A549 (cell line): ENCODE data around the gene TAF11L4. TPM values are rescaled to one million over a fixed set of nuclear protein-coding genes. Genes with fewer than 3 reads are reported as not detected.
"Not testable (repeated sequence)": the region's sequence is repeated elsewhere in the genome, so short reads cannot be mapped to it uniquely, and the experiment has no call there.

Source experiments
- ATAC-seq, 2 experiments: fragments of 200-7000 bp in 1 of 2; fragments of >200 bp in 1 of 2; cut with Nextera tagmentation in 1 of 2; cut with Tn5 transposase in 1 of 2; 3 replicates each; pipeline versions ENCODE4 v1.8.0 to v1.9.1; 2018 to 2020; ENCODE audit warnings: mild to moderate bottlenecking in 1 of 2, moderate library complexity in 1 of 2
- CTCF ChIA-PET: fragments of 300-600 bp; sonication (Branson Sonifier 250); formaldehyde crosslinking; extraction: SDS; loops from one replicate; lab custom pipeline; 2021; ENCODE audit warnings: antibody characterized with exemption, inconsistent platforms; lab: Yijun Ruan, JAX
- POLR2A ChIA-PET: fragments of 350-600 bp; formaldehyde crosslinking; extraction: SDS; loops from one replicate; lab custom pipeline; 2021; ENCODE audit warnings: antibody characterized with exemption, inconsistent platforms; lab: Yijun Ruan, JAX
- DNase-seq, 2 experiments: peaks; one replicate each; pipeline versions ENCODE4 v3.0.0 to v3.0.0-alpha.2; 2011 to 2016; ENCODE audit warnings: low read depth in 1 of 2, low spot score in 1 of 2
- FAIRE-seq: peaks from 2 replicates; lab custom pipeline; 2011; peaks lifted over from hg19 to GRCh38; lab: Jason Lieb, UNC
- H3K27ac ChIP-seq, 2 experiments: fragments of >200 bp; sonication (Bioruptor Twin); formaldehyde crosslinking; 3 replicates each; pipeline ENCODE4 v1.5.1; 2016 to 2017
- H3K4me1 ChIP-seq: fragments of >200 bp; sonication (Bioruptor Twin); formaldehyde crosslinking; 3 replicates; pipeline ENCODE4 v1.6.1; 2016
- H3K4me2 ChIP-seq: fragments of >200 bp; sonication (Bioruptor Twin); formaldehyde crosslinking; 3 replicates; pipeline ENCODE4 v1.6.1; 2016
- H3K4me3 ChIP-seq: fragments of >200 bp; sonication (Bioruptor Twin); formaldehyde crosslinking; 3 replicates; pipeline ENCODE4 v1.5.1; 2016
- H3K9me3 ChIP-seq: fragments of >200 bp; sonication (Bioruptor Twin); formaldehyde crosslinking; 3 replicates; pipeline ENCODE4 v1.6.1; 2016
- WGBS: methylation state at CpG from one replicate; pipeline ENCODE4 v1.1.6; 2017; ENCODE audit errors: missing lambda C conversion rate; 5-methylcytosine and 5-hydroxymethylcytosine counted together
- polyA plus RNA-seq, 4 experiments: library from polyadenylated mRNA; depleted of rRNA in 3 of 4; stranded (reverse); fragments of >200 nt; fragmentation: RNase III in 1 of 4; extraction: RNeasy Plus Mini Kit Qiagen cat#74134 plus additional on column Dnase treatment in 1 of 4; gene quantifications; 2 replicates in 3 of 4; 3 replicates in 1 of 4; pipeline ENCODE4 v1.2.3, GENCODE V29; 2011 to 2017
- small RNA-seq, 6 experiments: library from RNA; depleted of rRNA; stranded (forward); fragments of <200 nt; gene quantifications; one replicate each; pipeline ENCODE3, GENCODE V24; 2012

TAF11L4 gene
- polyA plus RNA-seq, 2 of the 4 experiments (the other 2 are of a cell fraction): not detected

DNA sequence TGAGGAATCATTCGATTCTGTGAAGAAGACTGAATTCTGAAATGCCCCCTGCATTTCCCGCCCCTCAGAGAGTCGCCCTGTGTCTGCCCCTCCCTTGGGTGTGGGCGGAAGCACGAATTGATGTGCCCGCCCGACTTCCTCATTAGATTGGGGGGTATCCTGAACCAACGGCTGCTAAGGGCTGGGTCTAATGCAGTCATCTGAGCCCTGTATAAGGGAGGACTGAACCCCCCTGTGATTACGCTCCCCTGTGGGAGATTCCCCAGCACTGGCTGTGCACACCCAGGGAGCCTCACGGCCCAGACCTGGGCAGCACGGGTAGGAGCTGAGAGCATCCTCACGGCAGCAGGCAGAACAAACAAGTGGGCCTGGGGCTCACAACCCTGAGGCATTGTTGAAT lies 4.1 kb upstream of the TAF11L4 start:
- H3K4me2 ChIP-seq, CTCF ChIA-PET, FAIRE-seq, H3K4me3 ChIP-seq, H3K4me1 ChIP-seq, POLR2A ChIA-PET, DNase-seq, H3K27ac ChIP-seq, ATAC-seq, H3K9me3 ChIP-seq: not testable (repeated sequence)
- 88% methylated on average over 12 of the region's 12 CpGs for WGBS

DNA sequence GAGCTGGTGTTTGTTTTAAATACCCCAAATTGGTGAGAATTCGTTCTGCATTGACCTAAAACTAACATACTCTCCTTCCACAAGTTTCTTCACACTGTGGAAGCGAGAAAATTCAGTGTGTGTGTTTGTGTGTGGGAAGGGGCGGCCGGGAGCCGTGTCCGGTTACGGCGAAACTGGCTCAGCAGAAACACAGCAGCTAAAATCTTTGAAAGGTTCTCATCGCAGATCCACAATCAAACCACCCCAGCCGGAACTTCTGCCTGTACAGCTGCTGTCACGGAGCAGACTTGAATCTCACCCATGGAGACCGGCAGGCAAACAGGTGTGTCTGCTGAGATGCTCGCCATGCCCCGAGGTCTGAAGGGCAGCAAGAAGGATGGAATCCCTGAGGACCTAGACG lies 3.5 kb upstream of the TAF11L4 start, which contains the start of gene TAF11L3:
Gene TAF11L3 (plus strand): TSS at position 301 of the 400 bp plus-strand sequence.
- H3K4me1 ChIP-seq, H3K27ac ChIP-seq, POLR2A ChIA-PET, ATAC-seq, H3K4me3 ChIP-seq, H3K4me2 ChIP-seq, CTCF ChIA-PET, DNase-seq, H3K9me3 ChIP-seq, FAIRE-seq: not testable (repeated sequence)
- WGBS: no CpG with 5 or more reads among the region's 15 CpGs

DNA sequence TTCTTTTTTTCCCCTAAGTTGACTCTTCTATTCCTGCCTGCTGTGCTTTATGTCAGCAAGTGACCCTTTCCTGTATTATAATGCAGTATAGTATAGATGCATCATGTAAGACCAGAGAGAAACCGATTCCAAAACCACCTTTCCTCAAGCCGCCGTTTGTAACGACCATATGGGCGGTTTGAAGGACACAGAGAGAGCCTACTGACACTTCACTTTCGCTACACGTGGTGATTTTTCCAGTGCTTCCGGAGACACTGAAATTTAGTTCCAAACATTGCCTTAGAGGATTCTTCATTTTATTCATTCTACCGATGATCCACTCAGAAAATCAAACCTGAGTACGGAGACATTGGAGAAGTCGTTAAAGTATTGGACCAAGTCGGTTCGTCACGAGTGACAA lies 2.1 kb upstream of the TAF11L4 start:
- ATAC-seq, H3K4me1 ChIP-seq, DNase-seq, H3K9me3 ChIP-seq, FAIRE-seq, H3K4me2 ChIP-seq, H3K4me3 ChIP-seq, CTCF ChIA-PET, POLR2A ChIA-PET, H3K27ac ChIP-seq: not testable (repeated sequence)
- WGBS: 90% methylated on average over 9 of the region's 14 CpGs

DNA sequence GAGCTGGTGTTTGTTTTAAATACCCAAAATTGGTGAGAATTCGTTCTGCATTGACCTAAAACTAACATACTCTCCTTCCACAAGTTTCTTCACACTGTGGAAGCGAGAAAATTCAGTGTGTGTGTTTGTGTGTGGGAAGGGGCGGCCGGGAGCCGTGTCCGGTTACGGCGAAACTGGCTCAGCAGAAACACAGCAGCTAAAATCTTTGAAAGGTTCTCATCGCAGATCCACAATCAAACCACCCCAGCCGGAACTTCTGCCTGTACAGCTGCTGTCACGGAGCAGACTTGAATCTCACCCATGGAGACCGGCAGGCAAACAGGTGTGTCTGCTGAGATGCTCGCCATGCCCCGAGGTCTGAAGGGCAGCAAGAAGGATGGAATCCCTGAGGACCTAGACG lies 3.3 kb downstream of the TAF11L4 start, which contains the start of gene TAF11L5:
Gene TAF11L5 (plus strand): TSS at position 301 of the 400 bp plus-strand sequence.
- DNase-seq, H3K4me1 ChIP-seq, H3K9me3 ChIP-seq, FAIRE-seq, CTCF ChIA-PET, ATAC-seq, H3K4me3 ChIP-seq, H3K27ac ChIP-seq, H3K4me2 ChIP-seq, POLR2A ChIA-PET: not testable (repeated sequence)
- no CpG with 5 or more reads among the region's 15 CpGs for whole genome bisulfite sequencing

DNA sequence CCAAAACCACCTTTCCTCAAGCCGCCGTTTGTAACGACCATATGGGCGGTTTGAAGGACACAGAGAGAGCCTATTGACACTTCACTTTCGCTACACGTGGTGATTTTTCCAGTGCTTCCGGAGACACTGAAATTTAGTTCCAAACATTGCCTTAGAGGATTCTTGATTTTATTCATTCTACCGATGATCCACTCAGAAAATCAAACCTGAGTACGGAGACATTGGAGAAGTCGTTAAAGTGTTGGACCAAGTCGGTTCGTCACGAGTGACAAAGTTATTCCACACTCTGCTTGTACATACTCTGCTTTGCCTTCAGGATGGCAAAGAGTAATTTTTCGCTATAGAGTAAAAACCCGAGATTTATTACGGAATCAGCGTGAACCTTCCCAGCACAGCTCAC lies 4.9 kb downstream of the TAF11L4 start:
- WGBS: 87% methylated on average over 13 of the region's 17 CpGs
- H3K4me1 ChIP-seq, H3K27ac ChIP-seq, H3K4me2 ChIP-seq, POLR2A ChIA-PET, FAIRE-seq, DNase-seq, ATAC-seq, H3K4me3 ChIP-seq, H3K9me3 ChIP-seq, CTCF ChIA-PET: not testable (repeated sequence)

DNA sequence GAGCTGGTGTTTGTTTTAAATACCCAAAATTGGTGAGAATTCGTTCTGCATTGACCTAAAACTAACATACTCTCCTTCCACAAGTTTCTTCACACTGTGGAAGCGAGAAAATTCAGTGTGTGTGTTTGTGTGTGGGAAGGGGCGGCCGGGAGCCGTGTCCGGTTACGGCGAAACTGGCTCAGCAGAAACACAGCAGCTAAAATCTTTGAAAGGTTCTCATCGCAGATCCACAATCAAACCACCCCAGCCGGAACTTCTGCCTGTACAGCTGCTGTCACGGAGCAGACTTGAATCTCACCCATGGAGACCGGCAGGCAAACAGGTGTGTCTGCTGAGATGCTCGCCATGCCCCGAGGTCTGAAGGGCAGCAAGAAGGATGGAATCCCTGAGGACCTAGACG lies 6.8 kb downstream of the TAF11L4 start, which contains the start of gene TAF11L6:
Gene TAF11L6 (plus strand): TSS at position 301 of the 400 bp plus-strand sequence.
- ATAC-seq, H3K4me1 ChIP-seq, H3K27ac ChIP-seq, FAIRE-seq, CTCF ChIA-PET, POLR2A ChIA-PET, H3K9me3 ChIP-seq, H3K4me2 ChIP-seq, H3K4me3 ChIP-seq, DNase-seq: not testable (repeated sequence)
- WGBS: no CpG with 5 or more reads among the region's 15 CpGs

Small RNAs within 50 kb of the gene (small RNA-seq; reads per million reads assigned to genes)
- gene AC106774.3: 0 reads per million in 6 experiments

Other genes starting within 250 kb of the TAF11L4 start
- gene TAF11L2, start 23.6 kb upstream of the TAF11L4 start, polyA plus RNA-seq (2011; rRNA removed): not detected in 2 replicates
- not detected in 3 replicates for gene TAF11L2, start 23.6 kb upstream of the TAF11L4 start, polyA plus RNA-seq (2017; fragmentation: RNase III; extraction: RNeasy Plus Mini Kit Qiagen cat#74134 plus additional on column Dnase treatment)
- gene TAF11L3, start 3.4 kb upstream of the TAF11L4 start, polyA plus RNA-seq (2011; rRNA removed): not detected in 2 replicates
- gene TAF11L3, start 3.4 kb upstream of the TAF11L4 start, polyA plus RNA-seq (2017; fragmentation: RNase III; extraction: RNeasy Plus Mini Kit Qiagen cat#74134 plus additional on column Dnase treatment): not detected in 3 replicates
- not detected in 2 replicates for gene TAF11L5, start 3.4 kb downstream of the TAF11L4 start, polyA plus RNA-seq (2011; rRNA removed)
- not detected in 3 replicates for gene TAF11L5, start 3.4 kb downstream of the TAF11L4 start, polyA plus RNA-seq (2017; fragmentation: RNase III; extraction: RNeasy Plus Mini Kit Qiagen cat#74134 plus additional on column Dnase treatment)
- not detected in 2 replicates for gene TAF11L6, start 6.9 kb downstream of the TAF11L4 start, polyA plus RNA-seq (2011; rRNA removed)
- not detected in 3 replicates for gene TAF11L6, start 6.9 kb downstream of the TAF11L4 start, polyA plus RNA-seq (2017; fragmentation: RNase III; extraction: RNeasy Plus Mini Kit Qiagen cat#74134 plus additional on column Dnase treatment)
- gene TAF11L7, start 64.0 kb downstream of the TAF11L4 start, polyA plus RNA-seq (2011; rRNA removed): not detected in 2 replicates
- not detected in 3 replicates for gene TAF11L7, start 64.0 kb downstream of the TAF11L4 start, polyA plus RNA-seq (2017; fragmentation: RNase III; extraction: RNeasy Plus Mini Kit Qiagen cat#74134 plus additional on column Dnase treatment)
- not detected in 2 replicates for gene TAF11L8, start 69.2 kb downstream of the TAF11L4 start, polyA plus RNA-seq (2011; rRNA removed)
- not detected in 3 replicates for gene TAF11L8, start 69.2 kb downstream of the TAF11L4 start, polyA plus RNA-seq (2017; fragmentation: RNase III; extraction: RNeasy Plus Mini Kit Qiagen cat#74134 plus additional on column Dnase treatment)
- gene TAF11L9, start 72.6 kb downstream of the TAF11L4 start, polyA plus RNA-seq (2011; rRNA removed): not detected in 2 replicates
- not detected in 3 replicates for gene TAF11L9, start 72.6 kb downstream of the TAF11L4 start, polyA plus RNA-seq (2017; fragmentation: RNase III; extraction: RNeasy Plus Mini Kit Qiagen cat#74134 plus additional on column Dnase treatment)
- gene TAF11L10, start 76.0 kb downstream of the TAF11L4 start, polyA plus RNA-seq (2011; rRNA removed): not detected in 2 replicates
- gene TAF11L10, start 76.0 kb downstream of the TAF11L4 start, polyA plus RNA-seq (2017; fragmentation: RNase III; extraction: RNeasy Plus Mini Kit Qiagen cat#74134 plus additional on column Dnase treatment): not detected in 3 replicates
- 2.2 and 2.8 TPM in 2 replicates for gene TAF11L11, start 82.4 kb downstream of the TAF11L4 start, polyA plus RNA-seq (2011; rRNA removed)
- gene TAF11L11, start 82.4 kb downstream of the TAF11L4 start, polyA plus RNA-seq (2017; fragmentation: RNase III; extraction: RNeasy Plus Mini Kit Qiagen cat#74134 plus additional on column Dnase treatment): 0.18 to 0.79 TPM (median 0.39 TPM) in 3 replicates
- gene TAF11L12, start 88.6 kb downstream of the TAF11L4 start, polyA plus RNA-seq (2011; rRNA removed): 0.25 and 0.37 TPM in 2 replicates
- gene TAF11L12, start 88.6 kb downstream of the TAF11L4 start, polyA plus RNA-seq (2017; fragmentation: RNase III; extraction: RNeasy Plus Mini Kit Qiagen cat#74134 plus additional on column Dnase treatment): 0.15 to 0.21 TPM in 2 of 3 replicates, not detected in the other
- not detected in 2 replicates for gene TAF11L13, start 110.3 kb downstream of the TAF11L4 start, polyA plus RNA-seq (2011; rRNA removed)
- gene TAF11L13, start 110.3 kb downstream of the TAF11L4 start, polyA plus RNA-seq (2017; fragmentation: RNase III; extraction: RNeasy Plus Mini Kit Qiagen cat#74134 plus additional on column Dnase treatment): not detected in 3 replicates
- gene TAF11L14, start 112.7 kb downstream of the TAF11L4 start, polyA plus RNA-seq (2011; rRNA removed): 0.14 TPM in 1 of 2 replicates, not detected in the other
- gene TAF11L14, start 112.7 kb downstream of the TAF11L4 start, polyA plus RNA-seq (2017; fragmentation: RNase III; extraction: RNeasy Plus Mini Kit Qiagen cat#74134 plus additional on column Dnase treatment): not detected in 3 replicates